Measurements from ENCODE around the gene CRYGS.
"Not testable (repeated sequence)": the region's sequence is repeated elsewhere in the genome, so short reads cannot be mapped to it uniquely, and the experiment has no call there.

Gene CRYGS

DNA sequence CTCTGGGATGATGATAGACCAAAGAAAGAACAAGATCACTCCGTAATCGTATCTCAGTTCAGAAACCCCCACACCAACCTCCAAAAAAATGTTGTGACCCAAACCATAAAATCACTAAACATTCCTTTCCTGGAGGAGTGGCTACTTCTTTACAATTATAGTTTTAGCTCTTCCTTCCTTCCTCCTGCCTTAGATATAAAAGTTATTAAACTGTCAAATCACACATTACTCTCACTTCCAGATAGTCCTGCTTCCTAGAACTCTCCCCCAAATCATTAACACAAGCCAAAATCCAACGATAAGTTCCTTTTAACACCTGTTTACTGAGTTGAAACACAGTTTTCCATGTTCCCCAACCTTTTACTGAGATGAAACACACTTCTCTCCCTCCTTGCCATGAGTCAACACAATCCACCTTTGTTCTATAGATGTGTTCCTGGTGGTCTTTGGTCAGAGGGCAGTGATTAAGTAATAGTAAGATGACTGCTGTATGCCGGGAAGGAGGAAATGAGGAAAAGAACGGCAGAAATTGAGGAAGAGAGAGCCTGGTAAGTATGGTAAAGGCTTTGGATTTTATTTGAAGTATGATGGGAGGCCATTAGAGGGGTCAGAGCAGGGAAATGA lies 8.3 kb upstream of the CRYGS start:
- DNase-seq: no peak

DNA sequence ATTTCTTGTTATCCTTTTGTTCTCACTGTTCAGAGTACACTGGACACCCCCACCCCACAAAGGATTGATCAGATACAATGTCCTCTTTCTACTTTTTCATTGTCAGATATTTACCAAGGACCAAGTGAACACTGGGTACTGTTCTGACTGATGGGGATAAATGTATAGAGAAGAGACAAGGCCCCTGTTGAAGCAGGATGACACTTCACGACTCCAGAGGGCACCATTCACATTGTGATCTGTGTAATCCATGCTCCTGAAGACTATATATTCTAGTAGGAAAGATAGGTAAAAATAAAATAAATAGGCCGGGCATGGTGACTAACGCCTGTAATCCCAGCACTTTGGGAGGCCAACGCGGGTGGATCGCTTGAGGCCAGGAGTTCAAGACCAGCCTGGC lies 7.2 kb upstream of the CRYGS start:
- DNase-seq: no peak

DNA sequence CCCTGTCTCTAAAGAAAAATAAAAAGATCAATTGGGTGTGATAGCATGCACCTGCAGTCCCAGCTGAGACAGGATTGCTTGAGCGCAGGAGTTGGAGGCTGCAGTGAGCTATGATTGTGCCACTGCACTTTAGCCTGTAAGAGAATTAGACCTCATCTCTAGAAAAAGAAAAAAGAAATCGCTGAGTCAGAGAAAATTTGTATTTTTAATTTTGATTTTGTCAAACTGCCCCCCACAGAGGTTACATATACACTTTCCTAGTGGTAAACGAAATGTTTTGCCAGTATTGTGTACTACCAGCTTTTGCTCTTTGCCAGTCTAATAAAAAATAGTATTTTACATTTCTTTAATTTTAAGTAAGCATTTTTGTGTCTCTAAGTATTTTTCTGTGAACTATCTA lies 5.3 kb upstream of the CRYGS start:
- DNase-seq: no peak

DNA sequence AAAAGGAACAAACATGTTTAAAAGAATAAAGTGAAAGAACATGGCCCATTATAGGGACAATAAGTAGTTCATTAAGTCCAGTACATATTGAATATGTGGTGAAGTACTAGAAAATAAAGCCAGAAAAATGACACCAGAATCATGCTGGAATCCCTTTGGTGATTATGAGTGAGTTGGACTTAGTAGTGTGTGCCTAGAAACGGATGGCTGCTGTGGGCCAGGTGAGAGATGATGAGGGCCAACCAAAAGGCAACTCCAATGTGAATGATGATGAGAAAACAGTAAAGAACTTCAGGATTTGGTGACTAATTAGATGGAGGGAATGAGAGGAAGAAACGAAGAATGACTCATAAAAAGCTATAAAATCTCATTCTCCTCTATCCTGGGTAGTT lies 3.3 kb downstream of the CRYGS start:
- DNase-seq: no peak

DNA sequence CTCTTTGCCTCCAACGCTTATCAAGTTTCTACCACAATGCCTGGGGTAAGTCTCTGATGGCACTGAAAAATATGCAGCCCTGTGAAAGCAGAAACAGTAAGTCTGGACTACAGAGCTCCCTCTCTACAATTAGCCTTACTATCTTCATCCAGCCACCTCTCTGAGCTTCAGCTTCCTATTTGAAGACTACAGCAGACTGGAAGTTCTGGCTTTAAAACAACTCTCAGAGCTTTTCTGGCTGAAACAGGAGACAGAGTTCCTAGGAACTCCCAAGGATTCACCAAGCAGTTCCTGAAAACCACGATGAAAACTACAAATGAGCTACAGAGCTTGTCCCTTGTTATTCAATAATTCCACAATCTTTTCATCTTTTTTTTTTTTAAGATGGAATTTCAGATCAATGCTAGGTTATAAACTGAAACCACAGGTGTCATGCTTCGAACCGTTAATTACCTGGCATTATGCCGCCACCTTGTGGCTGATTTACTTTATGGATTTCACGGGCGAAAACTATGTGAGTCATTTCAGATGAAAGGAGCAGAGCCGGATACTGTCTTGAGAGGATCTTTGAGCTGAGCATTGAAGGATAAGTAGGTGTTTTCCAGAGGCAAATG lies 3.9 kb downstream of the CRYGS start:
- DNase-seq: peak; percentile 78

DNA sequence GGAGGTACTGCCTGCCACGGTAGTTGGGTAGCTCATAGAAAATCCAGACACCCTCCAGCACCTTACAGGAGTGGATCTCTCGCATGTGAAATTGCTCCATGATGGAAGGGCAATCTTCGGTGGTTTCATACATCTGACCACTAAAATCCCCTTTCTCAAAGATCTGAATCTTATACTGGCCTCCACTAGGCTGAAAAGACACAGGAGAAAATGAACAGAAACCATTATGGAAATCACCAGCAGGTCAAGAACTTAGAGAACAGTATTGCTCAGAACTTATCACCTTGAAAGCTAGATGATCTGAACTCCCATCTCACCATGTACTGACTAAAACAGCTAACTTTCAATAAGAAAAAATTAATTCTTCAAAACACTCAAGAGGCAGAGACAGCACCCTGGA lies 5.4 kb downstream of the CRYGS start:
- no peak for DNase-seq

DNA sequence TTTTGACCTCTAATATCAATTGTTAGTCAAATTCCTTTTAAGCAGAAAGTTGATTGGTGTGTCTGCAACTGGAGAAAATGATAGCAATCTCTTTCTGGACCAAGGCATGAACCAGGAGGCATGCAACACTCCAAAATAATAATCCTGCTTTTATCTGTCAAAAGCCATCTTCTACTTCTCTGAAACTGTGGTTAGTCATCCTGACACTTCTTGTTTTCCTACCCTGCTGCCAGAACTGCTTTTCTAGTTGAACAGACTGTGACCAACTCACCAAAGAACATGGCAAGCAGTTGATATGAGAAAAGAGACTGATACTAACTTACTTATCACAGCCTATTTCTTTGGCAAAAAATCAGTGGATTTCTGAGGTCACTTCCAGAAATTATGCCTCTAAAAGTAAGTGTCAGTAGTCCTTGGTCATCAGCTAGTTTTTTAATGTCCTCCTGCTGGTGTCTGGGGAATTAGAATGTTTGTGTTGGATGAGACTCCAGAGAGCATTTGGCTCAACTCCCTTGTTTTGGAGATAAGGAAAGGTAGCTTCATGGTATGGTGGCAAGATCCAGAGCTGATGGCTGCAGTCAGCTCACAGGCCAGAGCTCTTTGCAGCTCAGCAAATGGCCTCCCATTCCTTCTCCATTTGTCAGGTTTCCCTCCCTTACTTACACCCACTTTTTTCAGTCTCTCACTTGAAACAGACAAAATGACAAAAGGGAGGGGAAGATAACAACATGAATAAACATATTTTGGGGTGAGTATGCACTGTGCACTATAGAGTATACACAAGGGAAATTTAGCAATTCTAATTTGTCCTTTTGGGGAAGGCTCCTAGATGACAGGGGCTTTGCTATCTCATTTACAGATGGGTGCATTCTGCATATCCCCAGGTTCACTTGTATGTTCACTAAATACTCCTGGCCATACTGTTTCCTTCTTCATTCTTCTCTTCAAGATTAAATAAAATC lies 7.0 kb downstream of the CRYGS start:
- no peak for DNase-seq

DNA sequence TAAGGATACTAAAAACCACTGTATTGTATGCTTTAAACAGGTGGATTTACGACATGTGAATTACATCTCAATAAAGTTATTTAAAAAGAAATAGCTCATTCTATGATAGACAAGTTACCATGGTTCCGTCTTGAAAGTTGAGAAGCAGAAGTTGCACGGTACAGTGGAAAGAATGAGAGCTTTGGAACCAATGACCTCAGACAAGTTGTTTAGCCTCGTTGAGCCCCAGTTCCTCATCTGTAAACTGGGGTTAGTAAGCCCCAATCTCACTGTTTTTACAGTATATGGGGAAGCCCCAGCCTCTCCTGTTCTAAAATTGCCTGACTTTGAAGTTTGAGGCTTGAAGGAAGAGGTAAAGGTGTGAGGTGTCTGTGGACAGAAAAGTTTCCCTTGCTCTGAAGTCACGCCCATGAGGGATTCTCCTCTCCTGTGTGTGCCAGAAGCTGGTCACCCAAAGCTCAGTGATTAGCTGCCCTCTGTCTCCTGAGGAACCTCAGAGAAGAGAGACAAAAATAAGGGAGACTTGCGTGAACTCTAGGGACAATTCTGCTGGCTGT lies 10.0 kb downstream of the CRYGS start:
- DNase-seq: no peak

DNA sequence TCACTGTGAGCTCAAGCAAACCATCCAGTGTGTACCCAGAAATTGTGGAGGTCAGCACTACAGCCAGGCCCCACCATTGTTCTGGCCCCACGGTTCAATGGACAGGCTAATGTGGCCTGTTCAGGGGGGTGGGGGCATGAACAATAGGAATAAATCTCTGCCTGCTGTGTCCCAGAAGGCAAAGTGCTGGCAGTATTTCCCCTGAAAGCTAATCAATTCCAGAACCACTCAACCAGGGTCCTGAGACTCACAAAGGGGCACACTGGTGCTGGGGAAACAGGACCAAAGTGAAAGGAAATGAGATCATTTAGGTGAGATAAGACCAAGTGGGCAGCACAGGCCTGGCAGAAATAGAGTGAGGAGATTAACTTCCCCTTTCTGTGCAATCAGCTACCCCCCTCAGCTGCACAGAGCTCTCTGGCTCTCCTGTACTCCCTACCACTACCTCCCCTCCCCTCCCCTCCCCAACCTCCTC lies 11.5 kb downstream of the CRYGS start:
- DNase-seq: no peak

DNA sequence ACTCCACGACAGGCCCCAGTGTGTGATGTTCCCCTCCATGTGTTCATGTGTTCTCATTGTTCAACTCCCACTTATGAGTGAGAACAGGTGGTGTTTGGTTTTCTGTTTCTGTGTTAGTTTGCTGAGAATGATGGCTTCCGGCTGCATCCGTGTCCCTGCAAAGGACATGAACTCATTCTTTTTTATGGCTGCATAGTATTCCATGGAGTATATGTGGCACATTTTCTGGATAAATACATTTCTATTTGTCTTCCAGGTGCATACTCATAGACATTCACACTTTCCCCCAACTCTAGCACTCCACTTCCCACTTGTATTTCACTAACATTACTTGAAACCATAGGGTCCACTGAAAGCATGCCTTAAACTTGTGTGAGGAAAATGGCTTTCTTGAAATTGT lies 12.5 kb downstream of the CRYGS start:
- DNase-seq: not testable (repeated sequence)

DNA sequence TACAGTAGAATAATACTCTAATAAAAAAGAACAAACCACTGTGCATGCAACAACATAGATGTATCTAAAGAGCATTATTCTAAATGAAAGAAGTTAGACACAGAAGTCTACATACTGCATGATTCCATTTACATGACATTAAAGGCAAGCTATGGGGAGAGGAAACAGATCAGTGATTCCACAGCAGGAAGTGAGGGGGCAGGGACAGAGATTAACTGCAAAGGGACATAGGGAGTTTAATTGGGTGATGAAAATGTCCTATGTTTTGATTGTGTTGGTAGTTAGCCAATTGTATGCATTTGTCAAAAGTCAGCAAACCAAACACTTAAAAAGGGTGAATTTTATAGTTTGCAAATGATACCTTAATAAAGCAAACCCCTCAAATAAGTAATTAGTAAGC lies 13.8 kb downstream of the CRYGS start:
- DNase-seq: no peak

DNA sequence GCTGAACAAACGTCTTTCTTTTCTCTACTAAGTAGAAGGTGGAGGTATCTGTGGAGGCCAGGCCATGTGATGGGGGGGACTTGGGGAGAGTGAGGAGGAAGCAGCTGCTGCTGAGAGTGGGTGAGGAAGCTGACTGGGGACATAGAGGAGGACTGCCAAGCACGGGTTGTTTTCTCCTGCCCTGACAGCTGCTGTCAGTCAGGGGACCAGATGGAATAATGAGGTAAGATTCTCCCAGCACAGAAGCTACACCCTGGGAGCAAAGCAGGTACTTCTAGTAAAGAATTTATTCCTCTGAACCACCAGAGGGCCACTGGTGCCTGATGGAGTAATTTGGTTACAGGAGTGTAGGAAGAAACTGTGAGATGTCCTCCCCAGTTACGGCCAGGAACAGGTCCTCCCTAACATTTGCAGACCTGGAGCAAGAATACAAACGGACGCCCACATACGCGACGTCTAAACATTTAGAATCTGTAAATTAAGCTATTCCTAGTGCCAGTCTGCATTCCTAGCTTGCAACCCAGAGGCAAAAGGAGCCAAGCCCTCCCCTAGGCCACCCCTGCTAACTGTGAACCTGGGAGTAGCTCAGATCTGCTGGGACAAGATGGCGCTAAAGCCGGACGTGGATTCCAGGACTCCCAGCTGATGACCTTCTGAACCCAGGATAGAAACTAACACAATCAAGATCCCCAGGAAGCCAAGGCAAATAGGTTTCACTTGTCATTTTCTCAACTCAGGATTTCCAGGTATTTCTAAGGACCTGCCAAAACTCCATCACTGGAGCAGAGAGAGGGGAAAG lies 14.8 kb downstream of the CRYGS start:
- DNase-seq: no peak

DNA sequence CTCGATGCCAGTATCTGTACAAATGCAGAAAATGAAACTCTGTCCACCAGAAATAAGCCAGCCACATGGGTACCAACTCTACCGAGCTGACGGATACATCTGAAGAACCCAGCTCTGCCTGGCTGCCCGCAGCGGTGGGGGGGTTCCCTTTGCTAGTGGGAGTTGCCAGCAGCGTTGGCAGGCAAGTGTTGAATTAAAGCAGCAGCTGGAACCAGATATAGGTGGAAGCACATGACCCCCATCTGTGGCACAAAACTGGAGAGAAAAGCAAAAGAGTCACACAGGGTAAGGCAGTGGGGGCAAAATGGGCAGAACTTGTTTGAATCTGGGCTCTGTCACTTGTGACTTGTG lies 17.9 kb downstream of the CRYGS start:
- DNase-seq: no peak

DNA sequence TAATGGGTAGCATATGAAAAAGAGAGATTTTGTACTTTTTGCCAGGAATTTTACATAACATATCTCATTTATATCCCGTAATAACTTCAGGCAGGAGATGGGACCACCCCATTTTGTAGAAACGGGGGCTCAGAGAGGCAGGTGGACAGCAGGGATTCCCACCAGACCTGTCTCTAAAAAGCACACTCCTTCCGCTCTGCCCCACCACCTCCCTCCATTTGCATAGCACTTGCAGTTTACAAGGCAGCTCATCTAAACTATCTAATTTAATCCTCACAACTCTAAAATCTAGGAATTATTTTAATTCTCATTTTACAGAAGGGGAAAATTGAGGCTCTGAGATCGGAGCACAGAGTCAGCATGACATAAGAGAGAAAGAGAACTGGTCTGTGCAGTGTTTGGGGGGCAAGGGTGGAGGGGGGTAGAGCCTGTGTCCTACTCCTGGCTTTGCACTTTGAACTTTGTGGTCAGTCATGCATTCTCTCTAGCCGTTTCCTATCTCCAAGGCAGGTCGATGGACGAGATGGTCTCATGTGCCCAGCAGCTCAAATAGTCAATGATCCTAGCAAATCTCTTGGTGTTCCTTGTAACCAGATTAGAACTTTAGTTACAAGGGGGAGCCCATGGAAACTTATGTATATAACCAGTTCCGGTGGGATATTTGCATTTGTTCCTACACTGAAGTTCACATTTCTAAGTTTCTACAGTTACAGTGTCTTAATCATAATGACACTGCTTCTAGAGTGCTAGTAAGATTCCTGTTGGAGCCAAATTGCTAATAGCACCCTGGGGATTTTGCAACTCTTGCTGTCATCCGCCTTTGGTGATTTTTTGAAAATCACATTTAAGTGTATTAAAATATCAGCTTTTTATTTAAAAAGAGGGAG lies 18.6 kb downstream of the CRYGS start:
- no peak for DNase-seq

DNA sequence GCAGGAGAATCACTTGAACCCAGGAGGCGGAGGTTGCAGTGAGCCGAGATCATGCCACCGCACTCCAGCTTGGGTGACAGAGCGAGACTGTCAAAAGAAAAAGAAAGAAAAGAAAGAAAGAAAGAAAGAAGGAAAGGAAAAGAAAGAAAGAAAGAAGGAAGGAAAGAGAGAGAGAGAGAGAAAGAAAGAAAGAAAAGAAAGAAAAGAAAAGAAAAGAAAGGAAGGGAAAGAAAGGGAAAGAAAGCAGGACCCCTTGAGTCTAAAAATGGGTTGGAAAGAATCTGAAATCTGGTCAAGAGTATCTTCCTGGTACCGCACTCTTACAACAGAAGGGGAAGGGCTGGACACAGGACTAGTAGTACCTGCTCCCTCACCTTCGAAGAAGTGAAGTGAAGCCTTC lies 19.6 kb downstream of the CRYGS start:
- DNase-seq: no peak

DNA sequence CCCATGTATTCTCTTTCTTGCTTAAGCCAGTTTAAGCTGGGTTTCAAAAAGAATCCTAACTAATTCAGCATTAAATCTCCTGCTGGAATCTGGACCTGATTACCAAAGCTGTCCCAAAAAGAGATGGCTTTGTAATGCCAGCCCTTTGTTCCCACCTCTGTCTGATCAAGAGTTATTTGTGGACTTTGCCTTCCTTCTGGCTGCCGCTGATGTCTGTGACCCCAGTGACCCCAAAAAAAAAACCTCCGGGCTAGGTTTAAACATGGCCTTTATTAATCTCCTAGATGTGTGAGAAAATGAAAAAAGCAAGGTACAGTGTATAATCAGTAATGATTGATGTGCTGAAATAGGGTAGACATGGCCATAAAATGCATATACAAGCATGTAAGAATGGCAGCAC lies 20.7 kb downstream of the CRYGS start:
- no peak for DNase-seq

DNA sequence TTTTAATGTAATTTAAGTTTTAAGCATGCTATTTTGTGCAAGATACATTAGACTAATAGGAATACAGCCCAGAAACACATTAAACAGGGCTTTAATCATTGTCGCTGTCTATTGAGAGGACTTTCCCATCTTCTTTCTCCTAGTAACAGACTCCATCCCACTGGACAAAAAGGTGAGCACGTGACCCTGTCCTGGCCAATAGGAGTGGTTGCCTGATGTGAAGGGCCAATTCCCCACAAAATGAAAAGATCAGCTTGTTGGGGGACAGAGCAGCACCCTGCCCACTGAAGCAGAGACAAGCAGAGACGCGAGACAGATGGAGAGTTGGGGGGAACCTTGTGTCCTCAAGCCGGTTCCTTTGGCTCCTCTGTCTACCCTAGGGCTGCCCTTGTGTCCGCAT lies 21.2 kb downstream of the CRYGS start:
- DNase-seq: no peak

DNA sequence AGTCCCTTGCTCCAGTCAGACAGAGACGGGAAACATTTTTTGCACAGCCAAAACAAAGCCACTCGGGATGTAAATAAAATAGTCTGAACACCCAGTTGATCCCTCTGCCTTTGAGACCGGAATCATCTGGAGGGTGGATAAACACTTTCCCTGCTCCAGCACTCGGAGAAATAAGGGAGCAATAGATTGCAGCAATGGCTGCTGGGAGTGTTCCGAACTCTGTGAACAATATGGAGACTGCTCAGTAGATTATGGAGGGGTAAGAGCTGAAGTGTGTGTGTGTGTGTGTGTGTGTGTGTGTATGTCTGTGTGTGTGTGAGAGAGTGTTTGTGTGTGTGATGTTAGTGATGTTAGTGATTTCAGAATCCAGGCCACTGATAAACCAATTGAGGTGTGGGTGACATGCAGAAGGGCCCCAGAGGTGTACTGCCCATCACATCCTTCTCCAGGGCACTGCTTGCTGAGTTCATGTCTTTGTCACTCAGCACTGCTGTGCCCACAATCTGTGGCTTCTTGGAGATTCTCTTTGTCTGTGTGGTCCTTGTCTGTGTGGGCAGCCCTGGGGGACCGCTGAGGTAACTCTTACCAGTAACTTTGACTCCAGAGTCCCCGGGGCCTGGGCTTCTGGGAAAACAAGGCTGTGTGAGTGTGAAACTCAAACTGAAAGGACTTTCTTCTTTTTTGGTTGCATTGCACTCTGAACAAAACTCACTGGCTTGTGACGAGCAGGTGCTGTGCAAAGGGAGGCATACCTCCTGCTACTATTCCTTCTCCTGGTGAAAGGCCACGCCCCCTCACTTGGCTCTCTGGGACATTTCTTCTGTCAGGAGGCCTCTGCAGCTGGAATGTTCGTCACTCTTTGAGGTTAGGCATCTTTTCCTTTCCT lies 23.0 kb downstream of the CRYGS start:
- DNase-seq: no peak

DNA sequence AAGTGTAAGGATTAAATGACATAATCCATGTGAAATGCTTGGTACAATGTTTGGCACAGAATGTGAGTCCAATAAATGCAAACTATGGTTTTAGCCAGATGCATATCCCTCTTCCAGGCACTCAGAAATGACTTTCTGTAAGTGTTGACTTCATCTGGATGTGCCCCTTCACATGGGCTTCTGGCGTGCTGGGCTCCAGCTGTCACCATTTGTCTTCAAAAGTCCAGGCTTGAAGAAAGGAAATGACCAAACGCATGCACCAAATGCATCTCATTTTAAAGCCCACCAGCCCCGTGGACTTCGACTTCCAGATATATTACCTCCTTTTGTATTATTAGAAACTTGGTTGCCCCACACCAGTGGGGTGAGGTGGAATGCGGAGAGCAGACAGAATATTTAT lies 23.7 kb downstream of the CRYGS start:
- no peak for DNase-seq

DNA sequence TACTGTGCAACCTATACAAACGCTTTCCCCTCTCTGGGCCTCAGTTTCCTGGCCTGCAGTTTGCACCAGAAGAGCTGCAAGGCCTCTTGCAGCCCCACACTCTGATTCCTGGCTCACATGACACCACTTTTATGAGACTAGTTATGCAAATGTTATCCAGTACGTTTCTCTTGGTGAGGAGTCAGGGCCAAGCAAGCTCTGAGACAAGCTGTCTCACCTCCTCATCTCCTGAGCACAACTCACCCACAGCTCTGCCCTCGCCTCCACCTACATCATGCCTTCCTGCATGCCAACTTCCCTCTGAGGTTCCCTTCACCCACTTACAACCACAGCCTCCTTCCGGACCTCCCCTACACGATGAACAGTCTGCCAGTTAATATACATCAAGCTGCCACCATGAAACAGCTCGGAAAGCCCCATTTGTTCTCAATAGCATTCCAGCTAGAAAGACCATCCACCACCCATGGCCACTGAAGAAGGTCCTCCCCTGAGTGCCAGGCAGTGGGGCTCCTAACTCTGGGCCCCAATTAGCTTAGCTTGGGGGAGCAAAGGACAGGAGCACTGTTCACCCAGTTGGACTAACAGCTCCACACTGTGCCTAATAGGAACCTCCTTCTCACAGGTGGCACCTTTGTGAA lies 25.0 kb downstream of the CRYGS start:
- DNase-seq: no peak
